HS-27A (cell line): ENCODE results near the gene KSR2.
"Not testable (repeated sequence)": the region's sequence is repeated elsewhere in the genome, so short reads cannot be mapped to it uniquely, and the experiment has no call there.

ENCODE experiments used
- DNase-seq: peaks from one replicate; pipeline ENCODE4 v3.0.0-alpha.2; 2012; ENCODE audit warnings: low read depth, missing footprints

KSR2 gene

GRCh38 chr12:117820216-117820907, 148.4 kb downstream of the KSR2 start:
- no peak for DNase-seq

GRCh38 chr12:117819160-117819559, 149.6 kb downstream of the KSR2 start:
- no peak for DNase-seq

- no peak for DNase-seq
These were observed 150.4 kb downstream of the KSR2 start for GRCh38 chr12:117818400-117818799.

- DNase-seq = no peak
These were observed 159.3 kb downstream of the KSR2 start for GRCh38 chr12:117809509-117809908.

- DNase-seq = no peak
These were observed 160.8 kb downstream of the KSR2 start for GRCh38 chr12:117807946-117808345.

- no peak for DNase-seq
These were observed 161.4 kb downstream of the KSR2 start for GRCh38 chr12:117807355-117807754.

GRCh38 chr12:117805865-117806264, 162.9 kb downstream of the KSR2 start:
- DNase-seq = no peak

GRCh38 chr12:117803001-117803400, 165.8 kb downstream of the KSR2 start:
- no peak for DNase-seq

- DNase-seq = not testable (repeated sequence)
These were observed 168.1 kb downstream of the KSR2 start for GRCh38 chr12:117800711-117801110.

- DNase-seq = no peak
These were observed 171.6 kb downstream of the KSR2 start for GRCh38 chr12:117797202-117797601.

GRCh38 chr12:117792877-117793424, 175.8 kb downstream of the KSR2 start:
- no peak for DNase-seq

- no peak for DNase-seq
These were observed 176.3 kb downstream of the KSR2 start for GRCh38 chr12:117792471-117792870.

GRCh38 chr12:117790948-117791347, 177.8 kb downstream of the KSR2 start:
- no peak for DNase-seq

GRCh38 chr12:117790198-117790597, 178.6 kb downstream of the KSR2 start:
- no peak for DNase-seq

- DNase-seq = no peak
These were observed 179.4 kb downstream of the KSR2 start for GRCh38 chr12:117789195-117789912.

- no peak for DNase-seq
These were observed 190.1 kb downstream of the KSR2 start for GRCh38 chr12:117778656-117779055.

GRCh38 chr12:117774941-117775775, 193.6 kb downstream of the KSR2 start:
- DNase-seq = no peak

GRCh38 chr12:117768860-117769259, 199.9 kb downstream of the KSR2 start:
- no peak for DNase-seq

- DNase-seq = no peak
These were observed 202.8 kb downstream of the KSR2 start for GRCh38 chr12:117766008-117766407.

GRCh38 chr12:117762143-117762542, 206.6 kb downstream of the KSR2 start:
- no peak for DNase-seq

- DNase-seq = no peak
These were observed 207.2 kb downstream of the KSR2 start for GRCh38 chr12:117761528-117762100.

GRCh38 chr12:117760990-117761389, 207.8 kb downstream of the KSR2 start:
- DNase-seq = no peak
